Right lobe of liver (tissue), 6 donors: Measurements from ENCODE around the gene RABEP2. TPM values are rescaled to one million over a fixed set of nuclear protein-coding genes. Genes with fewer than 3 reads are reported as not detected.

Experiments used
- ATAC-seq, 4 donors: fragments of 200-7000 bp; cut with Tn5 transposase; one replicate each; pipeline ENCODE4 v1.9.1; 2020; ENCODE audit warnings: mild to moderate bottlenecking in 4 of 4, moderate library complexity in 4 of 4
- DNase-seq, 3 donors: peaks; one replicate each; pipeline ENCODE4 v3.0.0-alpha.2; 2020
- H3K27ac ChIP-seq, 3 donors: fragments of 200-600 bp; one replicate each; pipeline ENCODE4 v1.8.0; 2022
- H3K27me3 ChIP-seq, 2 donors: fragments of 200-600 bp; one replicate each; pipeline ENCODE4 v1.8.0; 2022
- H3K36me3 ChIP-seq, 4 donors: fragments of 200-600 bp; sonication (generic) in 1 of 4; one replicate each; pipeline versions ENCODE4 v1.5.1 to v1.8.0; 2017 to 2022; ENCODE audit warnings: control low read depth in 1 of 4
- H3K4me1 ChIP-seq, 4 donors: fragments of 200-600 bp; sonication (generic) in 1 of 4; one replicate each; pipeline versions ENCODE4 v1.5.1 to v1.8.0; 2017 to 2022; ENCODE audit warnings: control low read depth in 1 of 4
- H3K4me3 ChIP-seq, 3 donors: fragments of 200-600 bp; one replicate each; pipeline ENCODE4 v1.8.0; 2022
- H3K9me3 ChIP-seq, 4 donors: fragments of 200-600 bp; sonication (generic) in 1 of 4; one replicate each; pipeline versions ENCODE4 v1.5.1 to v1.8.0; 2017 to 2022; ENCODE audit warnings: control low read depth in 1 of 4
- POLR2A ChIP-seq: fragments of 450-650 bp; IDR thresholded peaks from one replicate; pipeline ENCODE4 v1.6.1; 2017; ENCODE audit warnings: antibody characterized with exemption, mild to moderate bottlenecking
- WGBS: methylation state at CpG from one replicate; pipeline ENCODE4 v1.1.6; 2018; ENCODE audit warnings: low coverage, low lambda C conversion rate; ENCODE audit not compliant: insufficient coverage; ENCODE audit errors: missing lambda C conversion rate; 5-methylcytosine and 5-hydroxymethylcytosine counted together
- intact Hi-C, 2 donors: fragments of 100-400 bp; cut with DNase I; formaldehyde crosslinking; loops; one replicate each; pipeline versions ENCODE4 v1.11.2 to v1.14.1; 2022
- total RNA-seq, 6 experiments: library from RNA; depleted of rRNA in 2 of 6; stranded (reverse); fragments of >200 nt in 2 of 6; fragmentation: NEBNext Ultra II Directional in 3 of 6; extraction: Animal tissue kit (Norgen Biotek cat#: 25700) in 3 of 6; gene quantifications; one replicate each; pipeline versions ENCODE4 v1.1.0 to v1.2.4, GENCODE V29; 2016 to 2023
- TF ChIP-seq, protein P1 (sequence below), 4 donors: fragments of 200-600 bp in 3 of 4; fragments of 450-650 bp in 1 of 4; IDR thresholded peaks; one replicate each; pipeline versions ENCODE4 v1.5.1 to v1.8.0; 2016 to 2022; ENCODE audit warnings: antibody characterized with exemption in 4 of 4, mild to moderate bottlenecking in 2 of 4
- donor health status: DM: no; HTN: yes; CAD: no.
- donor health status: DM: no; HTN: no; CAD: no.
- donor health status: DM: no; HTN: no; CAD: no.
- donor health status: DM: no; HTN: yes; CAD: no.
- donor health status: DM: no; HTN: yes; CAD: no.

The RABEP2 gene
- total RNA-seq, 6 experiments from 2014 or later: 5.0 to 21.0 (median 9.1) TPM

DNA sequence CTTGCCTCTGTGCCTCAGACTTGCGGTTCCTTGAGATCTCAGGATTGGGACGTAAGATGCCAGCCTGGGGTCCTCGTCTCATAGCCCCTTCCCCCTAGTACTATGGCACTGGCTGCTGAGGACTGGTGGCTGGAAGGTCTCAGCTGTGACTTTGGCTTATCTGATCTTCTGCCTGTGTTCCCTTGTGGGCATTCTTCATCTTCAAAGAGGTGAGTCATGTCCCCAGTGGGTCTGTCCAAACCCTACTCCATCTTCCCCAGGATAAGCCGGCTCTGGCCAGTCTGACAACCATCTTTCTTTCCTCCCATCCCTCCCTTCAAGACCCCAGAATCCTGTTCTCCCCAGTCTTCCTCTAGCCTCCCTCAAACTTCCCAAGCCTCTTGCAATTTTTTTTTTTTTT, 10.3 kb upstream of the RABEP2 start:
- ATAC-seq: no peak
- no peak for TF ChIP-seq POLR2A
- TF ChIP-seq, protein P1, sequence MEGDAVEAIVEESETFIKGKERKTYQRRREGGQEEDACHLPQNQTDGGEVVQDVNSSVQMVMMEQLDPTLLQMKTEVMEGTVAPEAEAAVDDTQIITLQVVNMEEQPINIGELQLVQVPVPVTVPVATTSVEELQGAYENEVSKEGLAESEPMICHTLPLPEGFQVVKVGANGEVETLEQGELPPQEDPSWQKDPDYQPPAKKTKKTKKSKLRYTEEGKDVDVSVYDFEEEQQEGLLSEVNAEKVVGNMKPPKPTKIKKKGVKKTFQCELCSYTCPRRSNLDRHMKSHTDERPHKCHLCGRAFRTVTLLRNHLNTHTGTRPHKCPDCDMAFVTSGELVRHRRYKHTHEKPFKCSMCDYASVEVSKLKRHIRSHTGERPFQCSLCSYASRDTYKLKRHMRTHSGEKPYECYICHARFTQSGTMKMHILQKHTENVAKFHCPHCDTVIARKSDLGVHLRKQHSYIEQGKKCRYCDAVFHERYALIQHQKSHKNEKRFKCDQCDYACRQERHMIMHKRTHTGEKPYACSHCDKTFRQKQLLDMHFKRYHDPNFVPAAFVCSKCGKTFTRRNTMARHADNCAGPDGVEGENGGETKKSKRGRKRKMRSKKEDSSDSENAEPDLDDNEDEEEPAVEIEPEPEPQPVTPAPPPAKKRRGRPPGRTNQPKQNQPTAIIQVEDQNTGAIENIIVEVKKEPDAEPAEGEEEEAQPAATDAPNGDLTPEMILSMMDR (IDR thresholded peaks at IDR 0.05): no peak
- intact Hi-C loops: loop anchor here in 1 of 2 donors (10.0 kb wide), 1 partner anchor 121 kb away; no protein-coding TSS in a partner anchor

DNA sequence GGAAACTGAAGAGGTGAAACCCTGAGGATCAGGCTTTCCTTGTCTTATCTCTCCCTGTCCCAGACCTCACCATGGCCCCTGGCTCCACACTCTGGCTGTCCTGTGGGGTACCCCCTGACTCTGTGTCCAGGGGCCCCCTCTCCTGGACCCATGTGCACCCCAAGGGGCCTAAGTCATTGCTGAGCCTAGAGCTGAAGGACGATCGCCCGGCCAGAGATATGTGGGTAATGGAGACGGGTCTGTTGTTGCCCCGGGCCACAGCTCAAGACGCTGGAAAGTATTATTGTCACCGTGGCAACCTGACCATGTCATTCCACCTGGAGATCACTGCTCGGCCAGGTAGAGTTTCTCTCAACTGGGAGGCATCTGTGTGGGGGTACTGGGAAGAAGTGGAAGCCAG, 8.1 kb upstream of the RABEP2 start:
- no peaks in the 10 kb centered on the region for H3K9me3 ChIP-seq
- TF ChIP-seq POLR2A: no peak
- TF ChIP-seq, protein P1 (IDR thresholded peaks at IDR 0.05): no peak
- DNase-seq: no peak
- H3K4me3 ChIP-seq: no peak overlapping the region
- intact Hi-C loops: loop anchor here in 1 of 2 donors (10.0 kb wide), 1 partner anchor 118 kb away; no protein-coding TSS in a partner anchor
- ATAC-seq: no peak
- no peaks in the 10 kb centered on the region for H3K4me1 ChIP-seq
- no peaks in the 10 kb centered on the region for H3K27me3 ChIP-seq
- no CpG with 5 or more reads among the region's 8 CpGs for WGBS
- no peaks in the 10 kb centered on the region for H3K36me3 ChIP-seq
- H3K27ac ChIP-seq: no peak overlapping the region

More for the DNA sequence above, 10.3 kb upstream of the RABEP2 start:
- 100% methylated on average over 1 of the region's 4 CpGs for WGBS
- DNase-seq: no peak
- Histone ChIP-seq H3K4me3 (no peak overlapping the region), H3K36me3 (no peaks in the 10 kb centered on the region), H3K27me3 (no peaks in the 10 kb centered on the region), H3K27ac (no peak overlapping the region), H3K9me3 (no peaks in the 10 kb centered on the region), H3K4me1 (no peaks in the 10 kb centered on the region)

DNA sequence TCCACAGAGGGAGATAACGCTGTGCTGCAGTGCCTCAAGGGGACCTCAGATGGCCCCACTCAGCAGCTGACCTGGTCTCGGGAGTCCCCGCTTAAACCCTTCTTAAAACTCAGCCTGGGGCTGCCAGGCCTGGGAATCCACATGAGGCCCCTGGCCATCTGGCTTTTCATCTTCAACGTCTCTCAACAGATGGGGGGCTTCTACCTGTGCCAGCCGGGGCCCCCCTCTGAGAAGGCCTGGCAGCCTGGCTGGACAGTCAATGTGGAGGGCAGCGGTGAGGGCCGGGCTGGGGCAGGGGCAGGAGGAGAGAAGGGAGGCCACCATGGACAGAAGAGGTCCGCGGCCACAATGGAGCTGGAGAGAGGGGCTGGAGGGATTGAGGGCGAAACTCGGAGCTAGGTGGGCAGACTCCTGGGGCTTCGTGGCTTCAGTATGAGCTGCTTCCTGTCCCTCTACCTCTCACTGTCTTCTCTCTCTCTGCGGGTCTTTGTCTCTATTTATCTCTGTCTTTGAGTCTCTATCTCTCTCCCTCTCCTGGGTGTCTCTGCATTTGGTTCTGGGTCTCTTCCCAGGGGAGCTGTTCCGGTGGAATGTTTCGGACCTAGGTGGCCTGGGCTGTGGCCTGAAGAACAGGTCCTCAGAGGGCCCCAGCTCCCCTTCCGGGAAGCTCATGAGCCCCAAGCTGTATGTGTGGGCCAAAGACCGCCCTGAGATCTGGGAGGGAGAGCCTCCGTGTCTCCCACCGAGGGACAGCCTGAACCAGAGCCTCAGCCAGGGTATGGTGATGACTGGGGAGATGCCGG, 7.5 kb upstream of the RABEP2 start:
- no peak for DNase-seq
- Histone ChIP-seq H3K9me3 (no peaks in the 10 kb centered on the region), H3K4me1 (no peaks in the 10 kb centered on the region), H3K27me3 (no peaks in the 10 kb centered on the region), H3K36me3 (no peaks in the 10 kb centered on the region), H3K4me3 (no peak overlapping the region), H3K27ac (no peak overlapping the region)
- intact Hi-C loops: loop anchor here in 1 of 2 donors (10.0 kb wide), 1 partner anchor 118 kb away; no protein-coding TSS in a partner anchor
- no peak for ATAC-seq
- TF ChIP-seq POLR2A: no peak
- TF ChIP-seq, protein P1 (IDR thresholded peaks at IDR 0.05): no peak
- 59% methylated on average over 8 of the region's 20 CpGs for WGBS

DNA sequence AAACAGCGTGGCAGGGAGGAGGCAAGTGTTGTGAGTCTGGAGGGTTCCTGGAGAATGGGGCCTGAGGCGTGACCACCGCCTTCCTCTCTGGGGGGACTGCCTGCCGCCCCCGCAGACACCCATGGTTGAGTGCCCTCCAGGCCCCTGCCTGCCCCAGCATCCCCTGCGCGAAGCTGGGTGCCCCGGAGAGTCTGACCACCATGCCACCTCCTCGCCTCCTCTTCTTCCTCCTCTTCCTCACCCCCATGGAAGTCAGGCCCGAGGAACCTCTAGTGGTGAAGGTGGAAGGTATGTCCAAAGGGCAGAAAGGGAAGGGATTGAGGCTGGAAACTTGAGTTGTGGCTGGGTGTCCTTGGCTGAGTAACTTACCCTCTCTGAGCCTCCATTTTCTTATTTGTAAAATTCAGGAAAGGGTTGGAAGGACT, 6.8 kb upstream of the RABEP2 start, which contains the start of gene CD19:
Gene CD19 (plus strand): TSS at position 171 of the 425 bp plus-strand sequence. CDS start 30 bp downstream, at position 201.
- TF ChIP-seq POLR2A: no peak
- TF ChIP-seq, protein P1 (IDR thresholded peaks at IDR 0.05): no peak
- Histone ChIP-seq H3K27ac (no peak within 1 kb of the TSS), H3K27me3 (no peaks in the 10 kb centered on the region), H3K4me1 (no peaks in the 10 kb centered on the region), H3K4me3 (no peak within 1 kb of the TSS), H3K36me3 (no peaks in the 10 kb centered on the region), H3K9me3 (no peaks in the 10 kb centered on the region)
- DNase-seq: no peak
- 74% methylated on average over 4 of the region's 10 CpGs for WGBS
- intact Hi-C loops: loop anchor here in 1 of 2 donors (10.0 kb wide), 1 partner anchor 117 kb away; no protein-coding TSS in a partner anchor
- no peak for ATAC-seq
